H1 (cell line): Measurements from ENCODE around the gene PRKCA. TPM values are rescaled to one million over a fixed set of nuclear protein-coding genes. Genes with fewer than 3 reads are reported as not detected.

Experiments
- CTCF ChIA-PET: fragments of 300-600 bp; sonication (Branson Sonifier 250); formaldehyde crosslinking; loops from one replicate; lab custom pipeline; 2021; ENCODE audit not compliant: partially characterized antibody; lab: Charles Lee
- POLR2A ChIA-PET: fragments of 300-600 bp; sonication (Branson Sonifier 250); formaldehyde crosslinking; loops from one replicate; lab custom pipeline; 2021; ENCODE audit warnings: inconsistent platforms; ENCODE audit not compliant: partially characterized antibody; lab: Charles Lee
- DNase-seq, 2 experiments: peaks; one replicate each; pipeline versions ENCODE4 v3.0.0 to v3.0.0-alpha.2; 2010 to 2022; ENCODE audit warnings: low spot score in 2 of 2, low read depth in 1 of 2, mixed read lengths in 1 of 2
- FAIRE-seq: peaks from 2 replicates; lab custom pipeline; 2011; peaks lifted over from hg19 to GRCh38; lab: Jason Lieb, UNC
- H2AFZ ChIP-seq: 2 replicates; pipeline ENCODE4 v1.8.1; 2012; ENCODE audit warnings: low read length, inconsistent platforms
- H2AK5ac ChIP-seq: 2 replicates; pipeline ENCODE4 v1.6.1; 2013; ENCODE audit warnings: low read depth, low read length
- H2BK120ac ChIP-seq: replicated peaks from 2 replicates; pipeline ENCODE3; 2013; ENCODE audit warnings: low read depth, low read length, inconsistent platforms
- H2BK12ac ChIP-seq: 2 replicates; pipeline ENCODE4 v1.6.1; 2013; ENCODE audit warnings: low read depth, low read length
- H2BK15ac ChIP-seq: 2 replicates; pipeline ENCODE4 v1.6.1; 2013; ENCODE audit warnings: low read length
- H2BK20ac ChIP-seq: 2 replicates; pipeline ENCODE4 v1.6.1; 2013; ENCODE audit warnings: low read length
- H2BK5ac ChIP-seq: 2 replicates; pipeline ENCODE4 v1.6.1; 2013; ENCODE audit warnings: low read depth, low read length
- H3K14ac ChIP-seq: 2 replicates; pipeline ENCODE4 v1.6.1; 2013; ENCODE audit warnings: inconsistent platforms; ENCODE audit not compliant: insufficient read length
- H3K18ac ChIP-seq: 2 replicates; pipeline ENCODE4 v1.6.1; 2013; ENCODE audit warnings: low read length; ENCODE audit errors: extremely low read depth
- H3K23ac ChIP-seq: 2 replicates; pipeline ENCODE4 v1.6.1; 2013; ENCODE audit warnings: inconsistent platforms; ENCODE audit not compliant: insufficient read length
- H3K23me2 ChIP-seq: 2 replicates; pipeline ENCODE4 v1.6.1; 2013; ENCODE audit warnings: low read depth, low read length
- H3K27ac ChIP-seq: 2 replicates; pipeline ENCODE4 v1.6.1; 2011; ENCODE audit warnings: low read depth, low read length, inconsistent platforms
- H3K27me3 ChIP-seq, 4 experiments: replicated peaks in 1 of 4; 1 replicate in 1 of 4; 2 replicates in 3 of 4; pipeline versions ENCODE4 v1.6.1 to v1.8.1; 2011 to 2013; ENCODE audit warnings: low read length in 3 of 4, mild to moderate bottlenecking in 3 of 4, inconsistent platforms in 2 of 4, mixed read lengths in 2 of 4, moderate library complexity in 1 of 4; ENCODE audit not compliant: control insufficient read depth in 3 of 4, insufficient read depth in 3 of 4; ENCODE audit errors: extremely low read depth in 1 of 4
- H3K36me3 ChIP-seq, 4 experiments: 2 replicates each; pipeline versions ENCODE4 v1.6.1 to v1.8.1; 2011 to 2013; ENCODE audit warnings: mild to moderate bottlenecking in 4 of 4, low read length in 3 of 4, moderate library complexity in 2 of 4, control low read depth in 1 of 4, inconsistent platforms in 1 of 4; ENCODE audit not compliant: insufficient read depth in 4 of 4, control insufficient read depth in 2 of 4
- H3K4ac ChIP-seq: replicated peaks from 2 replicates; pipeline ENCODE3; 2013; ENCODE audit warnings: low read length, low read depth, mixed read lengths, inconsistent platforms; ENCODE audit not compliant: insufficient read length
- H3K4me1 ChIP-seq, 4 experiments: replicated peaks in 1 of 4; 1 replicate in 1 of 4; 2 replicates in 3 of 4; pipeline versions ENCODE4 v1.6.1 to v1.8.1; 2011 to 2013; ENCODE audit warnings: low read length in 3 of 4, inconsistent platforms in 2 of 4, mixed read lengths in 1 of 4; ENCODE audit not compliant: insufficient read depth in 4 of 4, control insufficient read depth in 3 of 4
- H3K4me2 ChIP-seq, 2 experiments: 2 replicates each; pipeline versions ENCODE4 v1.6.1 to v1.8.1; 2011 to 2013; ENCODE audit warnings: low read depth in 2 of 2, low read length in 2 of 2, control low read depth in 1 of 2, inconsistent platforms in 1 of 2, mild to moderate bottlenecking in 1 of 2; ENCODE audit not compliant: insufficient read depth in 1 of 2
- H3K4me3 ChIP-seq, 4 experiments: fragments of 200-600, 300-600 bp in 1 of 4; sonication (generic), shearing (Covaris generic), sonication (Bioruptor Twin) in 1 of 4; 2 replicates each; pipeline versions ENCODE4 v1.5.1 to v1.8.1; 2011 to 2016; ENCODE audit warnings: low read length in 4 of 4, low read depth in 3 of 4, control low read depth in 2 of 4, inconsistent platforms in 2 of 4, mild to moderate bottlenecking in 2 of 4, mixed read lengths in 1 of 4, moderate library complexity in 1 of 4; ENCODE audit not compliant: insufficient read depth in 2 of 4; ENCODE audit errors: extremely low read depth in 1 of 4
- H3K56ac ChIP-seq: replicated peaks from 2 replicates; pipeline ENCODE3; 2013; ENCODE audit warnings: low read depth, mild to moderate bottlenecking, mixed read lengths, low read length, inconsistent platforms; ENCODE audit not compliant: insufficient read length
- H3K79me1 ChIP-seq: 2 replicates; pipeline ENCODE4 v1.6.1; 2013; ENCODE audit warnings: low read depth, low read length, control low read depth
- H3K79me2 ChIP-seq, 2 experiments: 2 replicates each; pipeline versions ENCODE4 v1.6.1 to v1.8.1; 2012 to 2013; ENCODE audit warnings: low read length in 2 of 2, mild to moderate bottlenecking in 2 of 2, inconsistent platforms in 1 of 2; ENCODE audit not compliant: insufficient read depth in 2 of 2, control insufficient read depth in 1 of 2
- H3K9ac ChIP-seq, 4 experiments: replicated peaks in 1 of 4; 1 replicate in 1 of 4; 2 replicates in 3 of 4; pipeline versions ENCODE4 v1.6.1 to v1.8.1; 2011 to 2013; ENCODE audit warnings: low read depth in 3 of 4, low read length in 3 of 4, control low read depth in 2 of 4, mild to moderate bottlenecking in 2 of 4, moderate library complexity in 2 of 4, inconsistent platforms in 1 of 4; ENCODE audit errors: extremely low read depth in 1 of 4
- H3K9me3 ChIP-seq, 2 experiments: 2 replicates each; pipeline versions ENCODE4 v1.6.1 to v1.8.1; 2012 to 2013; ENCODE audit warnings: mild to moderate bottlenecking in 2 of 2, moderate library complexity in 2 of 2, control low read depth in 1 of 2, inconsistent platforms in 1 of 2, low read depth in 1 of 2, low read length in 1 of 2, mixed read lengths in 1 of 2; ENCODE audit not compliant: insufficient read depth in 2 of 2
- H4K20me1 ChIP-seq, 2 experiments: replicated peaks in 1 of 2; 2 replicates each; pipeline versions ENCODE3 to v1.8.1; 2011 to 2013; ENCODE audit warnings: inconsistent platforms in 2 of 2, low read length in 2 of 2, mild to moderate bottlenecking in 1 of 2; ENCODE audit not compliant: insufficient read depth in 2 of 2, control insufficient read depth in 1 of 2
- H4K5ac ChIP-seq: 2 replicates; pipeline ENCODE4 v1.6.1; 2013; ENCODE audit warnings: low read length, low read depth, mixed read lengths, inconsistent platforms; ENCODE audit not compliant: insufficient read length
- H4K8ac ChIP-seq: 2 replicates; pipeline ENCODE4 v1.8.0; 2013; ENCODE audit warnings: mild to moderate bottlenecking, moderate library complexity, low read length, inconsistent platforms; ENCODE audit not compliant: insufficient read depth; ENCODE audit errors: extremely low read depth
- H4K91ac ChIP-seq: replicated peaks from 2 replicates; pipeline ENCODE3; 2013; ENCODE audit warnings: low read length, mixed read lengths, inconsistent platforms; ENCODE audit not compliant: insufficient read length
- EP300 ChIP-seq, 2 experiments: IDR thresholded peaks; 1 replicate in 1 of 2; 2 replicates in 1 of 2; pipeline ENCODE4 v1.6.1; 2011 to 2012; ENCODE audit warnings: low read depth in 2 of 2, low read length in 2 of 2, mild to moderate bottlenecking in 2 of 2, borderline replicate concordance in 1 of 2, inconsistent platforms in 1 of 2, moderate library complexity in 1 of 2
- EZH2 ChIP-seq: fragments of 200-600 bp; sonication (generic); IDR thresholded peaks from 2 replicates; pipeline ENCODE4 v1.7.1; 2012; ENCODE audit warnings: low read depth, mild to moderate bottlenecking, moderate library complexity, low read length, inconsistent platforms; ENCODE audit not compliant: severe bottlenecking
- HDAC6 ChIP-seq: IDR thresholded peaks from one replicate; pipeline ENCODE4 v1.7.1; 2012; ENCODE audit warnings: low read depth, mild to moderate bottlenecking, inconsistent platforms, low read length, moderate library complexity
- ZNF274 ChIP-seq: IDR thresholded peaks from 2 replicates; pipeline ENCODE4 v1.7.0; 2012; ENCODE audit warnings: low read length, borderline replicate concordance; ENCODE audit errors: extremely low read depth
- WGBS, 2 experiments: shearing (Covaris generic) in 1 of 2; methylation state at CpG; one replicate each; pipeline versions ENCODE4 v1.1.6 to v1.1.7; 2013 to 2015; ENCODE audit warnings: low lambda C conversion rate in 2 of 2, mixed read lengths in 2 of 2, inconsistent platforms in 1 of 2, low coverage in 1 of 2, missing lambda C conversion rate in 1 of 2; ENCODE audit not compliant: insufficient replicate concordance in 2 of 2, insufficient coverage in 1 of 2, insufficient read length in 1 of 2; ENCODE audit errors: extremely low coverage in 1 of 2, missing lambda C conversion rate in 1 of 2; 5-methylcytosine and 5-hydroxymethylcytosine counted together
- polyA plus RNA-seq, 7 experiments: library from polyadenylated mRNA; depleted of rRNA in 3 of 7; stranded (reverse) in 5 of 7; unstranded in 2 of 7; fragments of >200 nt in 5 of 7; fragments of 200-250 nt in 2 of 7; gene quantifications; 1 replicate in 5 of 7; 2 replicates in 1 of 7; 4 replicates in 1 of 7; pipeline versions ENCODE4 v1.2.1 to v1.2.3, GENCODE V29; 2011 to 2013; ENCODE audit warnings: missing spikeins in 2 of 7, mixed read lengths in 2 of 7
- total RNA-seq: library from RNA; stranded (reverse); fragmentation: NEBNext Ultra II Directional; extraction: Animal tissue kit (Norgen Biotek cat#: 25700); gene quantifications from 2 replicates; pipeline ENCODE4 v1.2.1, GENCODE V29; 2021
- TF ChIP-seq, protein P1 (sequence below): IDR thresholded peaks from 2 replicates; pipeline ENCODE4 v1.6.1; 2012; ENCODE audit warnings: inconsistent platforms

Gene PRKCA
- total and polyA plus RNA-seq, 2 of the 8 experiments (the other 6 are each of a cell fraction or from before 2014, with no cell fraction given) = 5.8 to 17.8 TPM

DNA sequence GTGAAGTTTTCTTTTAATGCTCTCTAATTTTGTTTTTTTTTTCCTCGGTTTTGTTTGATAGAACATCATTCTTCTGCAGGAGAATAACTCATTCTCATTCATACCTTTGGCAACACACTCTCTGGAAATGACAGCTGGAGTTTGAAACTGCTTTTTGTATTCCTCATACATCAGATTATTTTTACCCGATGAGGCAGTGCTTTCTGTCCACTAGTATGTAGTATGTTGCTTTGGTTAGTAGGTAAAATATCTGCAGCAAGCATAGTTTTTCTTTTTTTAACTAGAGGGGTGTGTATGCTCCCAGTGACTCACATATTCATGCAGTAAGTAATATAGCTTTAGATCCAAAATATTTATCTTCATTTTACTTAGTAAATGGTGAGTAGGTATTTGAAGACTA lies 6.4 kb downstream of the PRKCA start:
- H4K5ac ChIP-seq = no peak overlapping the region
- CTCF ChIA-PET = interaction anchor here (1.1 to 1.9 kb wide), 2 partner anchors 29 to 141 kb away, joined by 3 to 7 read pairs; no protein-coding TSS in a partner anchor
- TF ChIP-seq EZH2 = no peak
- TF ChIP-seq, protein P1, sequence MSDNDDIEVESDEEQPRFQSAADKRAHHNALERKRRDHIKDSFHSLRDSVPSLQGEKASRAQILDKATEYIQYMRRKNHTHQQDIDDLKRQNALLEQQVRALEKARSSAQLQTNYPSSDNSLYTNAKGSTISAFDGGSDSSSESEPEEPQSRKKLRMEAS = no peak
- TF ChIP-seq HDAC6 = no peak
- TF ChIP-seq ZNF274 = no peak
- TF ChIP-seq EP300 (IDR thresholded peaks at IDR 0.05; ENCODE audit: borderline replicate concordance in 1 of 2, low read depth in 2 of 2, low read length in 2 of 2) = no peak
- H4K8ac ChIP-seq = no peak overlapping the region
- no peak overlapping the region for H3K4me3 ChIP-seq
- H2BK12ac ChIP-seq = no peak overlapping the region
- no peak overlapping the region for H2BK5ac ChIP-seq
- no peak overlapping the region for H3K14ac ChIP-seq
- H2BK120ac ChIP-seq = no peak overlapping the region
- H4K91ac ChIP-seq = no peak overlapping the region
- H2AK5ac ChIP-seq = no peak overlapping the region
- H3K27me3 ChIP-seq = no peaks in the 10 kb centered on the region
- POLR2A ChIA-PET = no interaction called here
- FAIRE-seq = no peak
- no peaks in the 10 kb centered on the region for H4K20me1 ChIP-seq
- DNase-seq = no peak
- H3K27ac ChIP-seq = no peak overlapping the region
- H3K18ac ChIP-seq = no peak overlapping the region
- H2BK15ac ChIP-seq = no peak overlapping the region
- H2BK20ac ChIP-seq = no peak overlapping the region
- H3K23ac ChIP-seq = no peak overlapping the region
- peaks cover 3 to 18% (median 12%) of the 10 kb centered on the region in 4 experiments for H3K4me1 ChIP-seq
- peaks cover 0 to 30% of the 10 kb centered on the region in 2 experiments; a peak in 2 of 4 replicates for H3K79me2 ChIP-seq
- H3K4me2 ChIP-seq = no peak overlapping the region
- no peaks in the 10 kb centered on the region for H3K23me2 ChIP-seq
- no peaks in the 10 kb centered on the region for H3K9me3 ChIP-seq
- H3K9ac ChIP-seq = no peak overlapping the region
- H3K79me1 ChIP-seq = no peaks in the 10 kb centered on the region
- no peak overlapping the region for H3K4ac ChIP-seq
- no peaks in the 10 kb centered on the region; a peak in 1 of 8 replicates for H3K36me3 ChIP-seq
- no peak overlapping the region for H3K56ac ChIP-seq
- WGBS, 2 experiments = 79% methylated on average over 2 of the region's 2 CpGs; no CpG with 5 or more reads in 1 of the 2 experiments
- no peak overlapping the region for H2AFZ ChIP-seq
